Spinal cord (tissue), 10 donors: ENCODE data around the gene ST3GAL2. TPM values are rescaled to one million over a fixed set of nuclear protein-coding genes. Genes with fewer than 3 reads are reported as not detected.
A peak's percentile ranks its signal among the peaks of the same experiment; 100 is the strongest.
"Not testable (repeated sequence)": the region's sequence is repeated elsewhere in the genome, so short reads cannot be mapped to it uniquely, and the experiment has no call there.

Experiments
- DNase-seq, 6 donors: peaks; one replicate each; pipeline versions ENCODE4 v3.0.0 to v3.0.0-alpha.2; 2013 to 2015; ENCODE audit warnings: low spot score in 6 of 6, low read depth in 4 of 6
- H3K27ac ChIP-seq: one replicate; pipeline ENCODE4 v1.5.1; 2013; ENCODE audit warnings: low read depth, low read length, control low read depth
- H3K27me3 ChIP-seq: one replicate; pipeline ENCODE4 v1.6.1; 2013; ENCODE audit warnings: low read length; ENCODE audit not compliant: control insufficient read depth, insufficient read depth
- H3K36me3 ChIP-seq: one replicate; pipeline ENCODE4 v1.6.1; 2013; ENCODE audit warnings: low read length; ENCODE audit not compliant: control insufficient read depth, insufficient read depth
- H3K4me1 ChIP-seq: one replicate; pipeline ENCODE4 v1.6.1; 2013; ENCODE audit warnings: low read length; ENCODE audit not compliant: control insufficient read depth, insufficient read depth
- H3K4me3 ChIP-seq: one replicate; pipeline ENCODE4 v1.5.1; 2013; ENCODE audit warnings: low read depth, low read length, control low read depth
- H3K9me3 ChIP-seq: one replicate; pipeline ENCODE4 v1.6.1; 2013; ENCODE audit warnings: low read length; ENCODE audit not compliant: control insufficient read depth, insufficient read depth
- WGBS: methylation state at CpG from one replicate; pipeline ENCODE4 v1.1.5; 2013; ENCODE audit warnings: missing lambda C conversion rate; ENCODE audit not compliant: insufficient coverage; 5-methylcytosine and 5-hydroxymethylcytosine counted together
- polyA plus RNA-seq, 2 donors: library from polyadenylated mRNA; unstranded; fragments of 120-200 nt; gene quantifications; one replicate each; pipeline ENCODE4 v1.2.1, GENCODE V29; 2013; ENCODE audit not compliant: insufficient read length in 2 of 2
- total RNA-seq, 2 donors: library from RNA; depleted of rRNA in 1 of 2; stranded (reverse); fragments of 120-200 nt in 1 of 2; fragments of >200 nt in 1 of 2; gene quantifications; one replicate each; pipeline versions ENCODE4 v1.2.3 to v1.2.4, GENCODE V29; 2013 to 2014
- donor health status: healthy.

Gene ST3GAL2
- total and polyA plus RNA-seq, 4 donors = 25.3 to 33.7 (median 29.9) TPM

DNA sequence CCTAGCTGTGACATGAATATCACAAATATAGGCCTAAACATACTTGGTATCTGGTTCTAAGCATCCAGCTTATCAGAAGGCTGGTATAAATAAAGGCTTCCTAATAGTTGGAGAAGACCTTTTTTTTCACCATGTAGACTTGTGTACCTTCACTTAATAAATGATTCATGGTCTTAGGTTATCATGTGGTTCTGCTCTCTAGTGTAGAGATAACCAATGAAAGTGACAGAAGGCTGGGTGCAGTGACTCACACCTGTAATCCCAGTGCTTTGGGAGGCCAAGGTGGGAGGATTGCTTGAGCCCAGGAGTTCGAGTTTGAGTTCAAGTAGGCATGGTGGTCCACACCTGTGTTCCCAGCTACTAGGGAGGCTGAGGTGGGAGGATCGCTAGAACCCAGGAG lies 89.1 kb downstream of the ST3GAL2 start:
- H3K27ac ChIP-seq = no peak overlapping the region
- no peaks in the 10 kb centered on the region for H3K27me3 ChIP-seq
- H3K36me3 ChIP-seq = peaks cover 38% of the 10 kb centered on the region
- H3K4me1 ChIP-seq = peaks cover 18% of the 10 kb centered on the region
- no peak overlapping the region for H3K4me3 ChIP-seq
- WGBS = 90% methylated on average over 2 of the region's 2 CpGs
- H3K9me3 ChIP-seq = no peaks in the 10 kb centered on the region
- DNase-seq = no peak

DNA sequence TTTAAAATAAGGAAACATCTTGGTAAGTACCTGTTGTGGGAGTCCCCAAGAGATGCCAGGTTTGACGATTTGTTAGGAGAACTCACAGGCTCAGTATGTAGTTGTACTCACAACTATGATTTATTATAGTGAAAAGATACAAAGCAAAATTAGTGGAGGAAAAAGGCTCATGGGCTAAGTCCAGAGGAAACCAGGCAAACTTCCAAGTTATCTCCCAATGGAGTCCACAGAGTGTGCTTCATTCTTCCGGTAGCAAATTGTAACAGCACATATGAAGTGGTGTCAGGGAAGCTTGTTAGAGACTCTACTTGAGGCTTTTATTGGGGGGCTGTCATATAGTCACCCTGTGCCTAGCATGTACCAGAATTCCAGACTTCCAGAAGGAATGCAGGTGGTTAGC lies 89.9 kb downstream of the ST3GAL2 start:
- Histone ChIP-seq H3K9me3 (no peaks in the 10 kb centered on the region), H3K27me3 (no peaks in the 10 kb centered on the region), H3K4me1 (peaks cover 18% of the 10 kb centered on the region), H3K4me3 (no peak overlapping the region), H3K27ac (no peak overlapping the region), H3K36me3 (peaks cover 31% of the 10 kb centered on the region)
- WGBS = no CpG with 5 or more reads among the region's 2 CpGs
- DNase-seq = peak in 1 of 6 donors; percentile 12

DNA sequence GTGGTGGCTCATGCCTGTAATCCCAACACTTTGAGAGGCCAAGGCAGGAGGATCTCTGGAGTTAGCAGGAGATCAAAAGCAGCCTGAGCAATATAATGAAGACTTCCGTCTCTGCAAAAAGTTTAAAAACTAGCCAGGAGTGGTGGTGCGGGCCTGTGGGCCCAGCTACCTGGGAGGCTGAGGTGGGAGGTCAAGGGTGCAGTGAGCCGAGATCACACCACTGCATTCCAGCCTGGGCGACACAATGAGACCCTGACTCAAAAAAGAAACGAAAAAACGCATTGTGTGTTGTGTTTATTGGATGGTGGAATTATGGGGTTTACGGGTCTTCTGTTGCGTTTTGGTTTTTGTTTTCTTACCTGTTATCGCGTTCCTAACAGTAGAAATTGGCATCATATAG lies 93.1 kb downstream of the ST3GAL2 start:
- Histone ChIP-seq H3K36me3 (peaks cover 5% of the 10 kb centered on the region), H3K27ac (no peak overlapping the region), H3K9me3 (no peaks in the 10 kb centered on the region), H3K27me3 (no peaks in the 10 kb centered on the region), H3K4me3 (peak overlapping the region; percentile 90), H3K4me1 (peaks cover 18% of the 10 kb centered on the region)
- DNase-seq = no peak
- 100% methylated on average over 4 of the region's 10 CpGs for WGBS

DNA sequence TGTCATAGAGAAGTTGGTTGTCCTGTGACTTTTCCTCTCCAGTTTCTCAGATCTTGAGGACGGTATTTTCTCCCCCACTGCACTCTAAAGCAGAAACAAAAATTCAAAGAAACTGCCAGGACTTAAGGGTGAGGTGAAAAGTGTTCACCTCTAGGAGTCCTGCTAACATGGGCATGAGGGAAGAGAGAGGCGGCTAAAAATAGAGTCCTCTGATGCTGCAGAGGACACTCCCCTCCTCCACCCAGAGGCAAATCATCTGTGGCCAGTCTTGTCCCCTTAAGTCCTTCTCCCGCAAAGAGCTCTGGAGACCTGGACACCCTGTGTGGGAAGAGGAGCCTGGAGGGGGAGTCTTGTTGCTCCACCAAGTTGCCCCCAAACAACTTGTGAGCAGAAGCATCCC lies 96.9 kb downstream of the ST3GAL2 start:
- DNase-seq = no peak
- H3K36me3 ChIP-seq = peaks cover 10% of the 10 kb centered on the region
- H3K27me3 ChIP-seq = no peaks in the 10 kb centered on the region
- 80% methylated on average over 1 of the region's 3 CpGs for WGBS
- H3K4me3 ChIP-seq = no peak overlapping the region
- H3K27ac ChIP-seq = no peak overlapping the region
- H3K4me1 ChIP-seq = peaks cover 7% of the 10 kb centered on the region
- H3K9me3 ChIP-seq = no peaks in the 10 kb centered on the region

DNA sequence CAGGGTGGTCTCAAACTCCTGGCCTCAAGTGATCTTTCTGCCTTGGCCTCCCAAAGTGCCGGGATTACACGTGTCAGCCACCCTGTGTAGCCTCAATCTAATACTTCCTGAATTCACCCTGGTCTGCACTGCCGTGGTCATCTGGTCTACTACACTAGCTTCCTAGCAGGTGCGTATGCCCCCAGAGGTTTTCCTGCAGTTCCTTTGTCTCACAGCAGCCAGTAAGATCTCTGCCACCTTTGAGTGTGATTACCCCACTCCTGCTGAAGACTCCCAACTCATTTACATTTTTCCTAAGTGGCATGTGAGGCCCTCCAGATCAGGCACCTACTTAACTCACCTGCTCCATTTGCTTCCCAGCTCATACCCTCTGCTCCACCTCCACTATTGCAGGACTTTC lies 97.3 kb downstream of the ST3GAL2 start:
- Histone ChIP-seq H3K4me1 (peaks cover 7% of the 10 kb centered on the region), H3K36me3 (peaks cover 13% of the 10 kb centered on the region), H3K27ac (no peak overlapping the region), H3K27me3 (no peaks in the 10 kb centered on the region), H3K4me3 (no peak overlapping the region), H3K9me3 (no peaks in the 10 kb centered on the region)
- DNase-seq = no peak
- 81% methylated on average over 4 of the region's 4 CpGs for WGBS

DNA sequence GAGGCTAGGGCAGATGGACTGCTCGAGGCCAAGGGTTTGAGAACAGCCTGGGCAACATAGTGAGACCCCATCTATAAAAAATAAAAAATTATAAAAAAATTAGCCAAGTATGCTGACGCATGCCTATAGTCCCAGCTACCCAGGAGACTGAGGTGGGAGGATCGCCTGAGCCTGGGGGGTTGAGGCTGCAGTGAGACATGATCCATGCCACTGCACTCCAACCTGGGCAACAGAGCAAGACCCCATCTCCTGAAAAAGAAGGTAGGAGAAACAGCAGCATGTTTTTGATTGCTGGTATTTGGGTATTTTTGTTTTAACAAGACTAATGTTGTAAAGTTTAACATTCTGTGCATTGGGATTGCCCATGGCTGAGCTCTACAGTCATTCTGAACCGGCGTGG lies 101.1 kb downstream of the ST3GAL2 start:
- H3K27me3 ChIP-seq = no peaks in the 10 kb centered on the region
- no peaks in the 10 kb centered on the region for H3K4me1 ChIP-seq
- H3K4me3 ChIP-seq = no peak overlapping the region
- H3K27ac ChIP-seq = no peak overlapping the region
- H3K9me3 ChIP-seq = no peaks in the 10 kb centered on the region
- H3K36me3 ChIP-seq = peaks cover 38% of the 10 kb centered on the region
- 97% methylated on average over 4 of the region's 5 CpGs for WGBS
- DNase-seq = no peak

DNA sequence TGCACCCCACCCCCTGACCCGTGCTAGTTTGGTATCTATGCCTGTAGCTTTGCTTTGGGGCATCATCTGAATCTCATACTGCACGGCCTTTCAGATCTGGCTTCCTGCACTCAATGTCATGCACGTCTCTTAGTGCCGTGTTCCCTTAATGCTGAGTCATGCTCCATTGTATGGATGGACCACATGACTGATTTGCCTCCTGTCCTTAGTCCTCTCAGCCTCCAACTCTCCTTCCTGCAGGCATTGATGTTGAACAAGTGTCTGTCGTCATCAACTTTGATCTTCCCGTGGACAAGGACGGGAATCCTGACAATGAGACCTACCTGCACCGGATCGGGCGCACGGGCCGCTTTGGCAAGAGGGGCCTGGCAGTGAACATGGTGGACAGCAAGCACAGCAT lies 106.2 kb downstream of the ST3GAL2 start:
- DNase-seq = not testable (repeated sequence)

DNA sequence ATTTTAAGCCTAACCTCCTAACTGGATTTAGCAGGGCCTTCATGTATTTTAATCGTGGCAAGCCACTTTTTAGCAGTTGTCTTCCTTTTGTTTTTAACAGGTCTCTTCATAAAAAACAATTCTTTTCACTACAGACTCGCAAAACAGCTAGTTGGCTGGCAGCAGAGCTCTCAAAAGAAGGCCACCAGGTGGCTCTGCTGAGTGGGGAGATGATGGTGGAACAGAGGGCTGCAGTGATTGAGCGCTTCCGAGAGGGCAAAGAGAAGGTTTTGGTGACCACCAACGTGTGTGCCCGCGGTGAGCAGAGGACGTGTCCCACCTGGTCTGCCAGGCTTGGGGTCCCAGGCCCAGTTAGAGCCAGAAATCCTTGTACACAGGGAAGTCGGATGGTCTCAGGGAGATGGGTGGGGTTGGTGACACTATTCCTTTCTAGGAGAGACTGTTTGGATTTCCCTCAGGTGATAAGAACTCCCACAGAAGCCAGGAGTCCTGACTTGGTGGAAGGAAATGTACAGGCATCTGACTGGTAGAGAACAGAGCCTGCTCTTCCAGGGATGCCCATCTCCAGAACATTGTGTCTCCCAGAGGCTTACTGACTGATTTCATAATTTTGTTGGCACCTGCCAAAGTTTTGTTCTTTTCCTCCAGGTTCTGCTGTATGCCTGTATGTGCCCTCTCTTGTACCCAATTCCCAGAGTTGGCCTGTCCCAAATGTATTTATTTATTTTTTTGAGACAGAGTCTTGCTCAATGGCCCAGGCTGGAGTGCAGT lies 107.1 kb downstream of the ST3GAL2 start:
- Histone ChIP-seq H3K36me3 (peaks cover 66% of the 10 kb centered on the region), H3K4me3 (no peak overlapping the region), H3K9me3 (no peaks in the 10 kb centered on the region), H3K27ac (no peak overlapping the region), H3K4me1 (no peaks in the 10 kb centered on the region), H3K27me3 (no peaks in the 10 kb centered on the region)
- 67% methylated on average over 7 of the region's 9 CpGs for WGBS
- DNase-seq = peak in 2 of 6 donors; percentile 7 to 27

More for the DNA sequence above, 106.2 kb downstream of the ST3GAL2 start:
- peaks cover 64% of the 10 kb centered on the region for H3K36me3 ChIP-seq
- 89% methylated on average over 4 of the region's 12 CpGs for WGBS
- H3K4me1 ChIP-seq, H3K4me3 ChIP-seq, H3K27me3 ChIP-seq, H3K9me3 ChIP-seq, H3K27ac ChIP-seq: not testable (repeated sequence)

DNA sequence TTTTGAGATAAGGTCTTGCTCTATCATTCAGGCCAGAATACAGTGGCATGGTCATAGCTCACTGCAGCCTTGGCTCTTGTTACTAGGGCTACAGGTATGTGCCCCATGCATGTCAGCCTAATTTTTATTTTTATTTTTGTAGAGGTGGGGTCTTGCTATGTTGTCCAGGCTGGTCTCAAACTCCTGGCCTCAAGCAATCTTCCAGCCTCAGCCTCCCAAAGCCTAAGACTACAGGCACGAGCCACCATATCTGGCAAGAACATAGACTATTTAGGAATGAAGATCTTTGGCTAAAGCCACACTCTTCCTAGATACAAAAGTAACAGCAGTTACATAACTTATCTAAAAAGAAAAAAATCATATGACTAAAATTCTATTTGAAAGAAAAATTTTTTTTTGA lies 107.8 kb downstream of the ST3GAL2 start:
- Histone ChIP-seq H3K9me3 (no peaks in the 10 kb centered on the region), H3K27me3 (no peaks in the 10 kb centered on the region), H3K4me3 (no peak overlapping the region), H3K36me3 (peaks cover 66% of the 10 kb centered on the region), H3K27ac (no peak overlapping the region), H3K4me1 (no peaks in the 10 kb centered on the region)
- whole genome bisulfite sequencing = no CpG with 5 or more reads among the region's 1 CpG
- DNase-seq = no peak
